Trophoblast cell (in vitro differentiated cells and primary cell): ENCODE data around the gene EIF5.
"Not testable (repeated sequence)": the region's sequence is repeated elsewhere in the genome, so short reads cannot be mapped to it uniquely, and the experiment has no call there.

Experiments
- DNase-seq, 2 donors: peaks; one replicate each; pipeline ENCODE4 v3.0.0-alpha.2; 2016
- H2AFZ ChIP-seq: 2 replicates; pipeline ENCODE4 v1.6.1; 2013; ENCODE audit warnings: low read length, moderate library complexity, mild to moderate bottlenecking; ENCODE audit not compliant: insufficient read depth, poor library complexity
- H2AK5ac ChIP-seq: 2 replicates; pipeline ENCODE4 v1.6.1; 2013; ENCODE audit warnings: mild to moderate bottlenecking, low read length
- H2BK120ac ChIP-seq: 2 replicates; pipeline ENCODE4 v1.6.1; 2013; ENCODE audit warnings: low read length, mild to moderate bottlenecking, moderate library complexity; ENCODE audit not compliant: insufficient read depth, poor library complexity
- H2BK12ac ChIP-seq: 2 replicates; pipeline ENCODE4 v1.6.1; 2013; ENCODE audit warnings: mild to moderate bottlenecking, low read length, moderate library complexity
- H2BK5ac ChIP-seq: 2 replicates; pipeline ENCODE4 v1.6.1; 2013; ENCODE audit warnings: low read length, low read depth, moderate library complexity, mild to moderate bottlenecking; ENCODE audit not compliant: poor library complexity
- H3K14ac ChIP-seq: 2 replicates; pipeline ENCODE4 v1.6.1; 2013; ENCODE audit warnings: mild to moderate bottlenecking, low read length
- H3K18ac ChIP-seq: 2 replicates; pipeline ENCODE4 v1.6.1; 2013; ENCODE audit warnings: mild to moderate bottlenecking, low read length
- H3K23ac ChIP-seq: 2 replicates; pipeline ENCODE4 v1.6.1; 2013; ENCODE audit warnings: low read length
- H3K27ac ChIP-seq: 2 replicates; pipeline ENCODE4 v1.5.1; 2013; ENCODE audit warnings: low read depth, mild to moderate bottlenecking, inconsistent platforms, low read length, moderate library complexity
- H3K27me3 ChIP-seq: 2 replicates; pipeline ENCODE4 v1.6.1; 2013; ENCODE audit warnings: inconsistent platforms, mild to moderate bottlenecking, low read length, moderate library complexity; ENCODE audit not compliant: insufficient read depth
- H3K36me3 ChIP-seq, 2 experiments: 1 replicate in 1 of 2; 2 replicates in 1 of 2; pipeline ENCODE4 v1.6.1; 2013; ENCODE audit warnings: low read length in 2 of 2, mild to moderate bottlenecking in 2 of 2, moderate library complexity in 1 of 2; ENCODE audit not compliant: insufficient read depth in 2 of 2, control insufficient read depth in 1 of 2
- H3K4ac ChIP-seq: 2 replicates; pipeline ENCODE4 v1.6.1; 2013; ENCODE audit warnings: low read depth, mild to moderate bottlenecking, low read length, moderate library complexity
- H3K4me1 ChIP-seq, 2 experiments: 1 replicate in 1 of 2; 2 replicates in 1 of 2; pipeline ENCODE4 v1.6.1; 2013; ENCODE audit warnings: low read length in 2 of 2, mild to moderate bottlenecking in 2 of 2, moderate library complexity in 1 of 2; ENCODE audit not compliant: insufficient read depth in 2 of 2, control insufficient read depth in 1 of 2
- H3K4me2 ChIP-seq: 2 replicates; pipeline ENCODE4 v1.6.1; 2013; ENCODE audit warnings: inconsistent platforms, mild to moderate bottlenecking, low read length, moderate library complexity
- H3K4me3 ChIP-seq: 2 replicates; pipeline ENCODE4 v1.5.1; 2013; ENCODE audit warnings: mild to moderate bottlenecking, low read depth, low read length, inconsistent platforms
- H3K79me1 ChIP-seq: one replicate; pipeline ENCODE4 v1.6.1; 2013; ENCODE audit warnings: low read length
- H3K79me2 ChIP-seq: 2 replicates; pipeline ENCODE4 v1.6.1; 2013; ENCODE audit warnings: low read length, mild to moderate bottlenecking; ENCODE audit not compliant: control insufficient read depth, insufficient read depth, poor library complexity
- H3K9ac ChIP-seq: 2 replicates; pipeline ENCODE4 v1.6.1; 2013; ENCODE audit warnings: mild to moderate bottlenecking, low read length
- H3K9me3 ChIP-seq: 2 replicates; pipeline ENCODE4 v1.6.1; 2013; ENCODE audit warnings: low read depth, mild to moderate bottlenecking, control low read depth, inconsistent platforms, low read length; ENCODE audit not compliant: insufficient read depth
- H4K12ac ChIP-seq: 2 replicates; pipeline ENCODE4 v1.6.1; 2013; ENCODE audit warnings: low read depth, mild to moderate bottlenecking, low read length, moderate library complexity
- H4K8ac ChIP-seq: 2 replicates; pipeline ENCODE4 v1.6.1; 2013; ENCODE audit warnings: low read depth, mild to moderate bottlenecking, low read length, moderate library complexity
- H4K91ac ChIP-seq: one replicate; pipeline ENCODE4 v1.6.1; 2013; ENCODE audit warnings: low read depth, mild to moderate bottlenecking, low read length, moderate library complexity
- WGBS: extraction: QIAGEN DNeasy Blood & Tissue Kit; methylation state at CpG from one replicate; pipeline ENCODE4 v1.1.7; 2013; ENCODE audit warnings: missing lambda C conversion rate; ENCODE audit not compliant: insufficient read length, insufficient coverage; ENCODE audit errors: extremely low coverage; 5-methylcytosine and 5-hydroxymethylcytosine counted together

The EIF5 gene

DNA sequence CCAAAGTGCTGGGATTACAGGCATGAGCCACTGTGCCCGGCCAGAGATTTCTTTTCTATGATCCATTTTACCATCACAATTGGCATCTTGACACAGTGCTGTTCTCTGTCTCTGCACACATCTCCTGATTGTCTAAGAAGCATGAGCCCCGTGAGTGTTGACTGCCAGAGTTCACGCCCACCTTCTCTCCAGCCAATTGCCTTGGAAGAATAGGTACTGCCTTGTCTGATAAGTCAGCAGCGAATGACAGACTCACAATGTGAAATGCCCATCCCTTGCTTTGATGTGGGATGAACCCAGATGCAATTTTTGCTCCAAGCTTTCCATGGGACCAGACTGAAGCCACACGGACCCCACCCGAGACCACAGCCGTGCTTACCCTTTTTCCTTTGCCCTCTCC lies 19.3 kb downstream of the EIF5 start:
- Histone ChIP-seq H3K9ac (no peak overlapping the region), H3K27ac (no peak overlapping the region), H4K8ac (no peak overlapping the region), H4K91ac (no peak overlapping the region), H3K4me1 (peaks cover 0 to 3% of the 10 kb centered on the region in 2 experiments), H2BK5ac (no peak overlapping the region), H3K18ac (no peak overlapping the region), H3K9me3 (no peaks in the 10 kb centered on the region), H3K79me1 (no peaks in the 10 kb centered on the region), H3K79me2 (no peaks in the 10 kb centered on the region), H3K14ac (no peak overlapping the region), H2AK5ac (no peak overlapping the region), H3K23ac (no peak overlapping the region), H3K4me3 (no peak overlapping the region), H2AFZ (no peak overlapping the region), H3K36me3 (no peaks in the 10 kb centered on the region), H2BK12ac (no peak overlapping the region), H2BK120ac (no peak overlapping the region), H3K4me2 (no peak overlapping the region), H3K27me3 (no peaks in the 10 kb centered on the region), H4K12ac (no peak overlapping the region), H3K4ac (no peak overlapping the region)
- DNase-seq: no peak
- WGBS: no CpG with 5 or more reads among the region's 7 CpGs

DNA sequence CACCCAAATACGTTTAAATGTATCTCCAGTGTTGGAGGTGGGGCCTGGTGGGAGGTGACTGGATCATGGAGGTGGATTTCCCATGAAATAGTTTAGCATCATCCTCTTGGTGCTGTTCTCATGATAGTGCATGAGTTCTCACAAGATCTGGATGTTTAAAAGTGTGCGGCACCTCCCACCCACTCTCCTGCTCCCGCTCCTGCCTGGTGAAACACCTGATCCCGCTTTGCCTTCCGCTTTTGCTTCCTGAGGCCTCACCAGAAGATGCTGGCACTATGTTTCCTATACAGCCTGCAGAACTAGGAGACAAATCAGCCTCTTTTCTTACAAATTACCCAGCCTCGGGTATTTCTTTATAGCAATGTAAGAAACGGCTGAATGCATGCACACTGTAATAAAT lies 20.1 kb downstream of the EIF5 start:
- no peak overlapping the region for H4K12ac ChIP-seq
- H3K4me3 ChIP-seq: no peak overlapping the region
- H3K27me3 ChIP-seq: no peaks in the 10 kb centered on the region
- no peak for DNase-seq
- no peaks in the 10 kb centered on the region for H3K9me3 ChIP-seq
- no peaks in the 10 kb centered on the region for H3K36me3 ChIP-seq
- H3K9ac ChIP-seq: no peak overlapping the region
- H2BK5ac ChIP-seq: no peak overlapping the region
- H2BK120ac ChIP-seq: no peak overlapping the region
- H3K4me1 ChIP-seq: peaks cover 0 to 3% of the 10 kb centered on the region in 2 experiments
- no peak overlapping the region for H3K27ac ChIP-seq
- H2AFZ ChIP-seq: no peak overlapping the region
- H3K14ac ChIP-seq: no peak overlapping the region
- H2AK5ac ChIP-seq: no peak overlapping the region
- H3K4me2 ChIP-seq: no peak overlapping the region
- no peak overlapping the region for H3K23ac ChIP-seq
- H4K91ac ChIP-seq: no peak overlapping the region
- WGBS: no CpG with 5 or more reads among the region's 7 CpGs
- no peak overlapping the region for H3K4ac ChIP-seq
- H3K79me2 ChIP-seq: no peaks in the 10 kb centered on the region
- H2BK12ac ChIP-seq: no peak overlapping the region
- H4K8ac ChIP-seq: no peak overlapping the region
- H3K79me1 ChIP-seq: no peaks in the 10 kb centered on the region
- no peak overlapping the region for H3K18ac ChIP-seq

DNA sequence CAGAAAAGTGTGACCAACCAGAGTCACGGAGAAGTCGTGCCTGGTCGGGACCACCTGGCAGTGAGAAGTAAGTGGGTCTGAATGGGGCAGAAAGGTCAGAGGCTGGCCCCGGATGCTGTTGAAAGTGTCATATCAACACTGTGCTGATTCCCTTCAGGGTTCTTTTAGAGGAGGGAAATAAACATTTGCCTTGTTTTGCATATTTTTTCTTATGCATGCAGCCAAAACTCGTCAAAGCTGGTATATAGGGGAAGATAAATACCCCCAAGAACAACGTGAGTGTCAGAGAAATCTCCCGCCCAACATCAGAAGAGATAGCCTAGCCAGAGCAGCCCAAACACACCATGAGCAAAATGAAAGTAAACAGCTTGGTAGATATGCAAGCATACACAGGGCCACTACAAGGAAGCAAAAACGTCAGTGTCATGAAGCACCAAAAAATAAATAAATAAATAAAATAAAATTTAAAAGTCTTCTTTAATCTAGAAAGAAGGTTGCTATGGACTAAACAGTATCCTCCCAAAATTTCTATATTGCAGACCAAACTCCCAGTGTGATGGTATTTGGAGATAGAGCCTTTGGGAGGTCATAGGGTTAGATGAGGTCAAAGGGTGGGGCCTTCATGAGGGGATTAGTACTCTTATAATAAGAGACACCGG lies 22.1 kb downstream of the EIF5 start:
- H3K14ac ChIP-seq: no peak overlapping the region
- H2BK5ac ChIP-seq: no peak overlapping the region
- H3K27ac ChIP-seq: no peak overlapping the region
- H4K12ac ChIP-seq: no peak overlapping the region
- no peak overlapping the region for H2BK12ac ChIP-seq
- H2AFZ ChIP-seq: no peak overlapping the region
- no peaks in the 10 kb centered on the region for H3K9me3 ChIP-seq
- no peaks in the 10 kb centered on the region for H3K79me2 ChIP-seq
- no peak overlapping the region for H2AK5ac ChIP-seq
- WGBS: no CpG with 5 or more reads among the region's 9 CpGs
- H3K9ac ChIP-seq: no peak overlapping the region
- no peak overlapping the region for H3K23ac ChIP-seq
- DNase-seq: no peak
- H3K4me3 ChIP-seq: no peak overlapping the region
- H2BK120ac ChIP-seq: no peak overlapping the region
- no peak overlapping the region for H3K4me2 ChIP-seq
- no peaks in the 10 kb centered on the region for H3K36me3 ChIP-seq
- no peaks in the 10 kb centered on the region for H3K27me3 ChIP-seq
- H4K91ac ChIP-seq: no peak overlapping the region
- no peak overlapping the region for H3K4ac ChIP-seq
- H3K18ac ChIP-seq: no peak overlapping the region
- peaks cover 0 to 3% of the 10 kb centered on the region in 2 experiments for H3K4me1 ChIP-seq
- H4K8ac ChIP-seq: no peak overlapping the region
- no peaks in the 10 kb centered on the region for H3K79me1 ChIP-seq

GRCh38 chr14:103357552-103357951 lies 23.5 kb downstream of the EIF5 start:
- H4K12ac ChIP-seq, H3K23ac ChIP-seq, H2AK5ac ChIP-seq, H3K9ac ChIP-seq, H3K4ac ChIP-seq, H3K4me1 ChIP-seq, H3K14ac ChIP-seq, H2AFZ ChIP-seq, H2BK12ac ChIP-seq, DNase-seq, H3K36me3 ChIP-seq, H3K4me2 ChIP-seq, H3K79me1 ChIP-seq, H2BK120ac ChIP-seq, H3K79me2 ChIP-seq, H3K18ac ChIP-seq, H4K8ac ChIP-seq, H3K27ac ChIP-seq, H3K9me3 ChIP-seq, H3K27me3 ChIP-seq, H3K4me3 ChIP-seq, H4K91ac ChIP-seq, H2BK5ac ChIP-seq: not testable (repeated sequence)
- WGBS: no CpG with 5 or more reads among the region's 10 CpGs
